Lung (tissue), 12 donors: ENCODE data around the gene LGR6. TPM values are rescaled to one million over a fixed set of nuclear protein-coding genes. Genes with fewer than 3 reads are reported as not detected.

Experiments
- ATAC-seq: fragments of 200-7000 bp; cut with Tn5 transposase; one replicate; pipeline ENCODE4 v1.9.1; 2020; ENCODE audit warnings: moderate number of reproducible peaks; ENCODE audit not compliant: insufficient read depth, low FRiP score
- DNase-seq, 3 donors: peaks; one replicate each; pipeline ENCODE4 v3.0.0-alpha.2; 2013 to 2017
- H3K27ac ChIP-seq, 2 donors: one replicate each; pipeline ENCODE4 v1.5.1; 2013; ENCODE audit warnings: mild to moderate bottlenecking in 2 of 2, moderate library complexity in 2 of 2, control low read depth in 1 of 2, inconsistent platforms in 1 of 2, low read depth in 1 of 2, low read length in 1 of 2
- H3K27me3 ChIP-seq, 3 donors: one replicate each; pipeline ENCODE4 v1.5.1; 2013; ENCODE audit warnings: low read length in 2 of 3; ENCODE audit not compliant: control insufficient read depth in 3 of 3, insufficient read depth in 3 of 3
- H3K36me3 ChIP-seq, 4 donors: one replicate each; pipeline ENCODE4 v1.5.1; 2013; ENCODE audit warnings: low read length in 4 of 4, mild to moderate bottlenecking in 1 of 4, moderate library complexity in 1 of 4; ENCODE audit not compliant: control insufficient read depth in 4 of 4, insufficient read depth in 4 of 4
- H3K4me1 ChIP-seq, 5 donors: one replicate each; pipeline ENCODE4 v1.5.1; 2013; ENCODE audit warnings: low read length in 5 of 5, mild to moderate bottlenecking in 2 of 5, moderate library complexity in 1 of 5; ENCODE audit not compliant: control insufficient read depth in 5 of 5, insufficient read depth in 5 of 5
- H3K4me3 ChIP-seq: one replicate; pipeline ENCODE4 v1.5.1; 2013; ENCODE audit warnings: mild to moderate bottlenecking, control low read depth, moderate library complexity
- H3K9ac ChIP-seq, 2 donors: one replicate each; pipeline ENCODE4 v1.5.1; 2013; ENCODE audit warnings: low read length in 2 of 2, control low read depth in 1 of 2; ENCODE audit not compliant: insufficient read depth in 1 of 2
- H3K9me3 ChIP-seq, 4 donors: one replicate each; pipeline ENCODE4 v1.5.1; 2013; ENCODE audit warnings: low read length in 3 of 4, mild to moderate bottlenecking in 1 of 4, moderate library complexity in 1 of 4; ENCODE audit not compliant: control insufficient read depth in 4 of 4, insufficient read depth in 3 of 4
- WGBS, 2 donors: extraction: QIAGEN DNeasy Blood & Tissue Kit; methylation state at CpG; one replicate each; pipeline ENCODE4 v1.1.7; 2013; 5-methylcytosine and 5-hydroxymethylcytosine counted together
- polyA plus RNA-seq, 2 donors: library from polyadenylated mRNA; stranded (reverse); fragments of 200-250 nt; gene quantifications; one replicate each; pipeline ENCODE4 v1.2.1, GENCODE V29; 2013
- total RNA-seq, 2 donors: library from RNA; depleted of rRNA in 1 of 2; stranded (reverse); fragments of >200 nt in 1 of 2; gene quantifications; one replicate each; pipeline ENCODE4 v1.2.1, GENCODE V29; 2014 to 2021
- TF ChIP-seq, protein P1 (sequence below): IDR thresholded peaks from 2 replicates; pipeline ENCODE4 v1.5.1; 2012; ENCODE audit warnings: mild to moderate bottlenecking; ENCODE audit errors: control extremely low read depth, extremely low read depth
- donor health status: control.
- donor health status: control.
- donor health status: Bipolar disorder and iron deficiency.
- donor health status: healthy.
- donor health status: DM: yes; HTN: yes; CAD: no.

The LGR6 gene
- total and polyA plus RNA-seq, 4 donors: 0.57 to 4.1 (median 1.3) TPM

DNA sequence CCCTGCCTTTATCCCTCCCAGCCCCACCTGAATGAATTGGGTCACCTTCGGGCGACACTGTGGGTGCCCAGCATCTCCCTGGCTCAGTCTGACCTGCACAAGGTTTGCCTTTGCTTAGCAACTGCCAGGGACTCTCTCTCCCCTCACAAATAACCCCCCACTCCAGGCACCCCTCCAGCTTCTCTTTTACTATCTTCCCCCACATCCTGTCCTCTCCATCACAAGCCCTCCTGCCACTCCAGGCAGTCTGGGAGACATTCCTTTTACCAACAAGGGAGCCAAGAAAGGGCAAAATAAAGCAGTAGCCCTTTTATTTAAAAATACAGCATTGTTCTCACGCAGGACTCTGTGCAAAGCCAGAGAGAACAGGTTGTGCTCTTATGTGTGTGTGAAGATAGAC, 23.9 kb downstream of the LGR6 start:
- Histone ChIP-seq H3K9me3 (no peaks in the 10 kb centered on the region), H3K27ac (no peak overlapping the region), H3K4me3 (no peak overlapping the region), H3K27me3 (peaks cover 0 to 19% (median 15%) of the 10 kb centered on the region in 3 donors), H3K4me1 (peaks cover 0 to 5% (median 0%) of the 10 kb centered on the region in 5 donors), H3K36me3 (no peaks in the 10 kb centered on the region), H3K9ac (no peak overlapping the region)
- ATAC-seq: no peak
- WGBS, 2 donors: 79 to 84% methylated on average over 3 of the region's 3 CpGs
- DNase-seq: no peak
- TF ChIP-seq, protein P1, sequence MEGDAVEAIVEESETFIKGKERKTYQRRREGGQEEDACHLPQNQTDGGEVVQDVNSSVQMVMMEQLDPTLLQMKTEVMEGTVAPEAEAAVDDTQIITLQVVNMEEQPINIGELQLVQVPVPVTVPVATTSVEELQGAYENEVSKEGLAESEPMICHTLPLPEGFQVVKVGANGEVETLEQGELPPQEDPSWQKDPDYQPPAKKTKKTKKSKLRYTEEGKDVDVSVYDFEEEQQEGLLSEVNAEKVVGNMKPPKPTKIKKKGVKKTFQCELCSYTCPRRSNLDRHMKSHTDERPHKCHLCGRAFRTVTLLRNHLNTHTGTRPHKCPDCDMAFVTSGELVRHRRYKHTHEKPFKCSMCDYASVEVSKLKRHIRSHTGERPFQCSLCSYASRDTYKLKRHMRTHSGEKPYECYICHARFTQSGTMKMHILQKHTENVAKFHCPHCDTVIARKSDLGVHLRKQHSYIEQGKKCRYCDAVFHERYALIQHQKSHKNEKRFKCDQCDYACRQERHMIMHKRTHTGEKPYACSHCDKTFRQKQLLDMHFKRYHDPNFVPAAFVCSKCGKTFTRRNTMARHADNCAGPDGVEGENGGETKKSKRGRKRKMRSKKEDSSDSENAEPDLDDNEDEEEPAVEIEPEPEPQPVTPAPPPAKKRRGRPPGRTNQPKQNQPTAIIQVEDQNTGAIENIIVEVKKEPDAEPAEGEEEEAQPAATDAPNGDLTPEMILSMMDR: no peak

DNA sequence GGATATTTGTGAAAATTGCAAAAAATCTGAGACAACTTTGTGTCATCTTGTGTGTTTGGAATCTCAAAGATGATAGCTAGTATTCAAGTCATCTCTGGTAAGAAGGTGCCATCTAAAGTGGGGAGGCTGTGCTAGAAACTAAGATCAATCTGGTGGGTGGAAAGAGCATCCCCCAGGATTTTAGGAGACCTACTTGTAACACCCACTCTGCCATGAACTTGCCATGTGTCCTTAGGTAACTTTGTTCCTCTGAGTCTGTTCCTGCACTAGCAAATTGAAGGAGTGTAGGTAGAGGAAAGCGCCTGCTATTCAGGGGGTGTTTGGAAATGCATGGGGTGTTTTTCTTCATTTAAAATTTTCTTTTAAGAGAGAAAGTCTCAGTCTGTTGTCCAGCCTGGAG, 24.4 kb downstream of the LGR6 start:
- no peaks in the 10 kb centered on the region for H3K36me3 ChIP-seq
- 96 to 98% methylated on average over 1 of the region's 1 CpG for WGBS, 2 donors

DNA sequence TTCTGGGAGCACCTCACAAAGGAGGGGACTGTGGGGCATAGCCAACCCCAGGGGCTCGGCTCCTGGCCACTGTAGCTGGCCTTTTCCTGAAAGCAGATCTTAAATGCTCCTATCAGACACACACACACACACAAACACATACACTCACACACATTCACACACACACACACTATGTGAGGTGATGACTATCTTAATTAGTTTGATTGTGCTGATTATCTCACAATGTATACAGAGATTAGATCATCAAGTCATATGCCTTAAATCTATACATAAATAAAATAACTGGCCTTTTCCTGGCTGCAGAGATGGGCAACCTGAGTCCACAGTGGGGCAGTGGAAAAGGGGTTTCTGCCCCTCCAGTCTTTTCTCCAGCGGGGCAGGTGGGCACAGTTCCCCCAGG, 27.1 kb downstream of the LGR6 start:
- Histone ChIP-seq H3K27me3 (peaks cover 0 to 3% (median 0%) of the 10 kb centered on the region in 3 donors), H3K9me3 (peaks cover 0 to 4% (median 0%) of the 10 kb centered on the region in 4 donors), H3K4me1 (no peaks in the 10 kb centered on the region), H3K27ac (no peak overlapping the region), H3K9ac (no peak overlapping the region), H3K4me3 (no peak overlapping the region), H3K36me3 (no peaks in the 10 kb centered on the region)
- TF ChIP-seq, protein P1: no peak
- WGBS, 2 donors: 88 to 94% methylated on average over 2 of the region's 2 CpGs
- ATAC-seq: no peak
- no peak for DNase-seq

More for the DNA sequence above, 24.4 kb downstream of the LGR6 start:
- Histone ChIP-seq H3K9ac (no peak overlapping the region), H3K27me3 (peaks cover 0 to 19% (median 11%) of the 10 kb centered on the region in 3 donors), H3K4me1 (peaks cover 0 to 5% (median 0%) of the 10 kb centered on the region in 5 donors), H3K9me3 (no peaks in the 10 kb centered on the region), H3K27ac (no peak overlapping the region), H3K4me3 (no peak overlapping the region)
- ATAC-seq (no peak), DNase-seq (no peak)
- TF ChIP-seq, protein P1: no peak
